Activated gamma-delta T cell treated with Interleukin-2 at 50 U/mL for 16 hours (primary cell): Measurements from ENCODE around the gene CLCNKA.
"Not testable (repeated sequence)": the region's sequence is repeated elsewhere in the genome, so short reads cannot be mapped to it uniquely, and the experiment has no call there.

Experiments used
- DNase-seq: peaks from one replicate; pipeline ENCODE4 v3.0.0-alpha.2; 2020

Gene CLCNKA

DNA sequence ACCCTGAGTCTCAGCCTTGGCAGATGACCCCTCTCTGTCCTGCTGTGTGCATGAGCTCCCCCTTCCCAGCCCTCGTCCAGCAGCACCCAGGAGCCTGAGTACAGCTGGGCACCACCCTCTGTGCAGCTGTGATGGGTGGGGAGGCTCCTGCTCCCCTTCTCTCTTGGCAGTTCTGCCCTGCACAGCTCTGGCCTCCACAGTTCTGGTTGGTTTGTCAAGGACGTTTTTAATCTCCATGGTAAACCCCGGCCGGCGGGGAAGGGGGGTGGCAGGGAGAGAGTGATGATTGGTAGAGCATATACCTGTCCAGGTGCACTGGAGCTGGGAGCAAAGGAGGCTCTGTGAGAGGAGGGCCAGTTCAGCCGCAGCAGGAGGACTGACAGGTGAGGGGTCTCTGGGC, at the start of gene CLCNKA:
CLCNKA (plus strand) TSS at position 356 of the 400 bp plus-strand sequence. CDS start 584 bp downstream, outside the sequence.
- no peak for DNase-seq

DNA sequence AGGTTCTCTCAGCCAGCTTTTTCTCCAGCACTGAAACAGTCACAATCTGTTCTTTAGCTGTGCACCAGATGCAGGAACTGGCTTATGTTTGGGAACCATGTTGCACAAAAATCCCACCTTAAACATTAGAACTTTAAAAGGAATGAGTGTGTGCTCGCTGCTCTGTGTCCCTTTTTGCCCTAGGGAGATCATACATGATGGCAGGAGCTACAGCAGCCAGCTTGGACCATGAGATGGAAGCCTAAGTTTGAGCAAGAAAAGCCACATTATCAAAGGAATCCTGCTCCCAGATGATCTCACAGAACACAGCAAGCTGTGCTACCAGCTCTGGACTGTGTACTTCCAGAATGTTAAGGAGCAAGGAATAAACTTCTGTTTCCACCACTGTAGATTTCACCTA, 49.4 kb upstream of the CLCNKA start:
- DNase-seq: no peak

DNA sequence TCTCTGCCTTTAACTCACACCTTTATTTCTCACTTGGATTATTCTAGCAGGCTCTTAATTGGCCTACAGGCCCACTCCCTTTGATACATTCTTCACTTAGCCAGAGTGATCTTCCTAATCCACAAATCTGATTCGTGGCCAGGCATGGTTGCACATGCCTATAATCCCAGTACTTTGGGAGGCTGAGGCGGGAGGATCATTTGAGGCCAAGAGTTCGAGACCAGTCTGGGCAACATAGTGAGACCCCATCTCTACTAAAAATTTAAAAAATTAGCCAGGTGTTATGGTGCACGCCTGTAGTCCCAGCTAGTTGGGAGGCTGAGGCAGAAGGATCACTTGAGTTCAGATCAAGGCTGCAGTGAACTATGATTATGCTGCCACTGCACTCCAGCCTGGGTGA, 48.1 kb upstream of the CLCNKA start:
- no peak for DNase-seq

DNA sequence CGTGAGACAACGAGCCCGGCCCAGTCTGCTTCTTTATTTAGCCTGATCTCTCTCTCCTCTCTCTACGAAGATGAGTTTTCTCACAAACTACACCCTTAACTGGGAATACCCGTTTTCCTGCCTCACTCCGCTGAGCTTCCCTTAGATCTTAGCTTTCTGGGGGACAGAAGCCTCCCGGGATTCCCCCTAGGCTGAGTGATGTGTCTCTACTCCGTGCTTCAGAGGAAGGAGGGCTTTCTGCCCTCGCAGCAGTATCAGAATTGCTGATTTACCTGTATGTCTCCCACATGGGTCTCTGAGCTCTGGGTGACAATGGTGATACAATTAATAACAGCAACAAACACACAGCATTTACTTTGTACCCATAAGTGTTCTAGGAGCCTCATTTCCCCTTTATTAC, 47.0 kb upstream of the CLCNKA start:
- no peak for DNase-seq

DNA sequence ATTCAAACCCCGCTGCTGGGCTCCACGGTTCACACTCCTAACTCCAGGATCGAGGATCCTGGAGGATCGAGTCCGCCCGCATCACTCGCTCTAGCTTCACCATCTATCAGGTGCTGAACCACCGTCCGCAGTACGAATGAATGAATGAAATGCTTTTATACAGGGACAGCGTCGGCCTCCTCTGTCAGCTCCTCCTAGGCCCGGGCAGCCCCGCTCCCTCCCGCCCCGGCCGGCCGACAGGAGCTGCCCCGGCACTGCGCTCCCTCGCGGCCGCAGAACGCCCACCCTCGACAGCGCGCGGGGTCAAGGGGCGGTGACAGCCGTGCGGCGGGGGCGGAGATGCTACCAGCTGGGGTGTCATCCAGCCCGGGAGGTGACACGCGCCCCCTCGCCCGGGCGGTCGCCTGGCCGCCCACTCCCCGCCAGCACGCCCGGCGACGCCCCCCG, 46.5 kb upstream of the CLCNKA start:
- DNase-seq: peak; percentile 62

DNA sequence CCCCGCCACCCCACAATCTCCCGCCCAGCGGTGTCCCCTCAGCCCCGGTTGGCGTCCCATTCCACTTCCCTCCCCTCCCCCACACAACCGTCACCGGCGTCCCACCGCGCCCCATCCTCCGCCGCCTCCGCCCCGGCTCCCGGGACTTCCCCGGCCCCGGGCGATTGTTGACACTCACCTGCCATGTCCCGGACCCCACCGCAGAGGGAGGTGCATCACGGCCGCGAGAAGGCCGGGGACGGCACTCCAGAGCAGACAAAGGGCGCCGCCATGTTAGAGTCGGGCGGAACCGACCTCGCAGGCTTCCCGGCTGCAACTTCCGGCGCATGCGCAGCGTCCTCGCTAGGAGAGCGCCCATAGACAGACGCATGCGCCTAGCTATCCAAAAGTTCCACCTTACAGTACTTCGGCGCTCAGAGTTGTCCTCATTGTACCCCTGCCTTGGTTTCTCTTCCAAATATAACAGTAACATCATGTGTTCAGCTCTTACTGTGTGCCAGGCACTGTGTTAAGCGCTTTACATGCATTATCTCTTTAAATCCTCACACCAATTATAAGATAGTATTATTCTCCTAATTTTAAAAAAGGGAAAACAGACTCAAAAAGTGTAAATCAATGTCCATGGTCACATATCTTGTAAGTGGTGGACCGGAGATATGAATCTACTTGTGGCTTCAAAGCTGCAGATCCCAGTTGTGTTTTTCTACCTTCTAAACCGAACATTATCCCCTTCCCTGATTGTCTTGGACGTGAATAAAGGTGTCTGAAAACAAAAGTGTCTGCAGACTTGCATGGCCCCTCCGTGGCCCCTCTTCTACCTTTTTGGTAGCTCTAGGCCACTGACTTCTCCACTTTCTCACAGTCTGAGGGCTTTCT, 45.8 kb upstream of the CLCNKA start, which contains the start of gene ZBTB17:
ZBTB17 (minus strand) TSS at position 297 of the 876 bp plus-strand sequence. CDS start 27,606 bp downstream, outside the sequence.
- peak; percentile 94 for DNase-seq

DNA sequence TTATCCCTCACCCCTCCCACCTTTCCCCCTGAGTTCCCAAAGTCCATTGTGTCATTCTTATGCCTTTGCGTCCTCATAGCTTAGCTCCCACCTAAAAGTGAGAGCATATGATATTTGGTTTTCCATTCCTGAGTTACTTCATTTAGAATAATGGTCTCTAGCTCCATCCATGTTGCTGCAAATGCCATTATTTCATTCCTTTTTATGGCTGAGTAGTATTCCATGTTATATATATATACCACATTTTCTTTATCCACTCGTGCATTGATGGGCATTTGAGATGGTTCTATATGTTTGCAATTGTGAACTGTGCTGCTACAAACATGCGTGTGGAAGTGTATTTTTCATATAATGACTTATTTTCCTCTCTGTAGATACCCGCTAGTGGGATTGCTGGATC, 43.9 kb upstream of the CLCNKA start:
- not testable (repeated sequence) for DNase-seq

DNA sequence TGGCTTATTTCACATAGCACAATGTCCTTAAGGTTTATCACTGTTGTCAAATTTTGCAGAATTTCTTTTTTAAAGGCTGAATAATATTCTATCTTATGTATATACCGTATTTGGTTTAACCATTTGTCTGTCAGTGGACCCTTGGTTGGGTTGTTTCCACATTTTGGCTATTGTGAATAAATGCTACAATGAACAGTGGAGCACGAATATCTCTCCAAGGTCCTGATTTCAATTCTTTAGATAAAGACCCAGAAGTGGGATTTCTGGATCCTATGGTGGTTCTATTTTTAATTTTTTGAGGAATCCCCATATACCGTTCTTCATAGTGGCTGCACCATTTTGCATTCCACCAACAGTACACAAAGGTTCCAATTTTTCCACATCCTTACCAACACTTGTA, 40.2 kb upstream of the CLCNKA start:
- DNase-seq: no peak

DNA sequence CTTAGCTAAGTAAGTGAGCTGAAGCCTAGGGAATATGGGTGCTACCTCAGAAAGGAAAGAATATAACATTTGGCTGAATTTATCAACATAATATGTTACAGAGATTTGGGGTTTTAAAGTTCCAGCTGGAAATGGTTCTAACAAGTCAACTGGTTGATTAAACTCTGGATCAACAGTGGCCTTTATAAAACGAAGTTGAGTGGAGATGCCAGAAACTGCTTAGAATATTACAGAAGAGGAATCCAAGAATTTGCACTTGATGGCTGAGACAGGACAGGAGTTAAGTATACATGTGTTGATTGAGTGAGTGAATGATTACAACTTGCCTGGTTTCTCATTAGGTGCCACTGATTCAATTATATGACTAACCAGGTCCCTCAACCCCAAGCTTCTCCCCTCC, 38.6 kb upstream of the CLCNKA start:
- DNase-seq: no peak

DNA sequence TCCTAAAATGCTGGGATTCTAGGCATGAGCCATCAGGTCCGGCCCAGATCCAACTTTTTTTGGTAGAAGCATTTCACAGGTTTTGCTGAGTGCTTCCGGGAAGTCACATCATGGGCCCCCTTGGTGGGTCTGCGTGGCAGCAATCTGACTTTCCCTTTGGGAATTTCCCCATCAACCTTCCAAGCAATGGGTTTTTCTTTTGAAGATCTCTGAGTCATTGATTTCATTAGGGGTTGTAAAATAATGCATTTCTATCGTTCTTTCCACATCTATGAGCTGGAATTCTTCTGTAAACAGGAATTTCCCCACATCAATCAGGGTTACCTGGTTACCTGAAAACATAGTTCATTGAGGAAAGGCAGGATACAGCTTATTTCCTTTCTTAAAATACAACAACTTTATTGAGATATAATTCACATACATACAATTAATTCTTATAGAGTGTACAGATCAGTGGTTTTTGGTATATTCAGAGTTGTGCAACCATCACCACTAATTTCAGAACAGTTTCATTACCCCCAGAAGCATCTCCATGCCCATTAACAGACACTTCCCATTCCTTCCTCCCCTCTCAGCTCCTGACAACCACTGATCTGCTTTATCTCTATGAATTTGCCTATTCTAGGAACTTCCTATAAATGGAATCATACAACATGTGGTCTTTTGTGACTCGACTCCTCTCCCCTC, 36.1 kb upstream of the CLCNKA start:
- no peak for DNase-seq

DNA sequence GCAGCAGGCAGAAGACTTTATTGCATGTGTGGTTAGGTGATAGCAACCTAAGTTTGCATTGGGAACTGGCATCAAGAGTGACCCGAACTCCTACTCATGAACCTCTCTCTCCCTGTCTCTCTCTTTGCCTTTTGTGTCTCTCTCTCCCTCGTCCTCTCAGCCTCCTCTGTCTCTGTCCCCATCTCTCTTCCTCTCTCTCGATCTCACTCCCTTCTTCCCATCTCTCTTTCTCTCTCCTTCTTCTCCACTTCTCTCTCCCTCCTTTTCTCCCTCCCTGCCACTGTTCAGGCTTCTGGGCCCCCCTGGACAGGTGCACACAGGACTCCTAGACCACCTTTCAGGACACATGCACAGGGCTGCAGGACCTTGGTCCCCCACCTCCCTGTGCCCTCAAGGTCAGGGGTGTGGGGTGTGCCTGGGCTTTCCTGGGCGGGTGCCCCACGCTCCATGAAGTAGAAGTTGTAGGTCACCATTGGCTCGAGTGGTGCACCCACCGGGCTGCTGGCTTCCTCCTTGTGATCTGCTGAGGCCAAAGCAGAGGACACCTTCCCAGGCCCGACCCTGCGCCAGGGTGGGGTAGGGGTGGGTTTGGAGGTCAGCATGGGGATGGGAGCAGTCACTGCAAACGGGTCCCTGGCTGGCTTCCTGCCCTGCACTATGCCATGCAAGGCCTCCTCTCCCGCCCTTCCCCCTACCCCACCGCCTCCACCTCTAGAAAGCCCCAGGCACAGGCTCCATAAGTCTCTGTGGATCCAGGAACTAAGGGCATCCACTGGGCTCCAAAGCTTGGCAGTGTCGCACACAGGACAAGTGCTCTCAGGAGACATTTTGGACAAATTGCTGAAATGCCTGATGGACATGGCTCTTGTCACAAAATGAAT, 32.7 kb upstream of the CLCNKA start:
- no peak for DNase-seq

DNA sequence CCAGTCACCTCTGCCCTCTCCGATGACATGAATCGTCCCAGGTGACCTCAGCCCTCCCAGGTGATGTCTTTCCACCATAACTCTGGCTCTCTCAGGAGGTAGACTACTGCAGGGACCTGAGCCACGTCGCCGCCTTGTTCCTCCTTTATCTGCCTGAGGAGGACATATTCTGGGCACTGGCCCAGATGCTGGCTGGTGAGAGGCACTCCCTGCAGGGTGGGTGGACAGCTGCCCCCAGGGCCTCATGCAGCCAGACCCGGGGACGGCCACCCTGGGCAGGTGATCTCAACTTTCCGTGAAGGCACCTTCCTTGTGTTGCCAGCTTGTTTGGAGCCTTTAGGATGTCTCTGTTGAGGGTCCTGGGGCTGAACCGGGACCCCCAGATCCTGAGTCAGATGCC, 32.1 kb upstream of the CLCNKA start:
- DNase-seq: no peak

DNA sequence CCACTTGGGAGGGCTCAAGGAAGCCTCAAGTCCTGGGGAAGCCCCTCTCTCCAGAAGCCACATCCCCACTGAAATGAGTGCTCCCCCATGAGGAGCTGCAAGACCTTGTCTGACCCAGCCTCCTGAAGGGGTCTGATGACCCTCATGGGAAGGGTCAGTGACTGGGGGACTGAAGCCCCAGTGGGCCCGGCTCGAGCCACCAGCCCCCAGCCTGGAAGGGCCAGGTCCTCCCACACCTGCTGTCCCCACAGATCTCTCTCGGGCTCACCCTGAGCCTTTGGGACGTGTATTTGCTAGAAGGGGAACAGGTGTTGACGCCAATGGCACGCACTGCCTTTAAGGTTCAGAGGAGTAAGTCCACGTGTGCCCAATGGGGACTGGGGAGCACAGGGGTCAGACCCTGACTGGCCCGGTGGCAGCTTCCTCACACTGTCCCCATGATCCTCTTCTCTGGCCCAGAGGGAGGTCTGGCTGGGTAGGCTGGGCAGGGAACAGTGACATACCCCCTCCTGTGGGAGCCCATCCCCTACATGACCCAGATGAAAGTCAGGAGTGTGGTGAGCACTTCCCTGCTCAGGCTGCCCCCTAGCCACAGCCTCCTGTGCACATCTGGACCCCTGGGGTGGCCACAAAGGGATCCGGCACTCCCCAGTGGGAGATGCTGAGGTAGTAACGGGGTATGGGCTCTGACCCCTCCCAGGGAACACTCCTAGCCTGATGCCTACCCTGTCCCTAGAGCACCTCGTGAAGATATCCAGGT, 30.2 kb upstream of the CLCNKA start:
- no peak for DNase-seq

DNA sequence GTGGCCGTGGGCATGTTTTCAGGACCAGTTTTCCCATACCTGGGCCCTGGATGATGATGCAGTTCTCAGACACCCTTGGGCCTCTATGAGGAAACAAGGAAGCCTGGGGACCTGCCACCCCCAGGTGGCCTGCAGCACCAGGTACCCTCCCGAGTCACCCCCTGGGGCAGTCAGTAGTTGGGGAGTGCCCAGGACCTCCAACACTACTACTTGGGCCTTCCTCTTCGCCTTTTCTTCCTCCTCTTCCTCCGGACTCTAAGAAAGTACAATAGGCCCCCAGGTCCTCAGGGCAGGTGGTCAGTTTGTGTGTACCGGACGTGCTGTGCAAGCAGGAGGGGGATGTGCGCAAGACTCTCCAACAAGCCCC, 29.7 kb upstream of the CLCNKA start:
- no peak for DNase-seq

DNA sequence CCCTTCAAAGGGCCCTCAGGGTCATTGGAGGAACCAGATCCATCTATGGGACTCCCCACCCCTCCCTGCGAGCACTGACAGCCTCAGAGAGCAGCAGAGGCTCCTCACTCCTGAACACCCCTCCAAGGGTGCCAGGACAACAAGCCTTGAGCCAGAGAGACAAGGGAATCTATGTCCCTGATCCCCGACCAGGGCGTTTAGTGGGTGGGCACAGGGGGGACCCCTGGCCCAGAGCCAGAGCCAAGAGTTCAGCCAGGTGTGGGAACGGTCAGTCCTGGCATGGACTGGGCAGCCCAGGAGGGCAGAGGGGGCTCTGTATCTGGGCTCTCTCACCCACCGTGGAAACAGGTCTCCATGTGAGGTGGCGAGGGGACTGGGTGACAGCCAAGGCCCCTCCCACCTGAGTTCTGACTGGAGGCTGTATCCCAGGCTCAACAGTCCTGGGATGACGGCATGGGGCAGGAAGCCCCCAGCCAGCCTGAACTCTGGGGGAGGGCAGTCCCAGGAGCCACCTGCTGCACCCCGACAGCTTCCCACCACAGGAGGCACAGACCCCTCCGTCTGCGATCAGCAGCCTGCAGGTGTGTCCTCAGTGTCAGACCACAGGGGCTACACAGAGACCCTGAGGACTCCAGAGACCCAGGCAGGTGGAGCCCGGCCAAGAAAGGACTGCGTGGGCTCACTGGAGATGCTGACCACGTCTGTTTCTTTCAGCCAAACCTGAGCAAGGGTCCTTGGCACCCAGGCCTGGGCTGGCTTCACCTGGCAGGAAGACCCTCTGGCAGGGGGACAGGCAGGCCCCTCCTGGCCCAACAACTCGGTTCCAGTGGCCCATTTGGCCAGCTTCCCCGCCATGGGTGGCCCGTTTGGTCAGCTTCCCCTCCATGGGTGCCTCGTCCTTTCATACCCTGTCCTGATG, 29.0 kb upstream of the CLCNKA start:
- no peak for DNase-seq

DNA sequence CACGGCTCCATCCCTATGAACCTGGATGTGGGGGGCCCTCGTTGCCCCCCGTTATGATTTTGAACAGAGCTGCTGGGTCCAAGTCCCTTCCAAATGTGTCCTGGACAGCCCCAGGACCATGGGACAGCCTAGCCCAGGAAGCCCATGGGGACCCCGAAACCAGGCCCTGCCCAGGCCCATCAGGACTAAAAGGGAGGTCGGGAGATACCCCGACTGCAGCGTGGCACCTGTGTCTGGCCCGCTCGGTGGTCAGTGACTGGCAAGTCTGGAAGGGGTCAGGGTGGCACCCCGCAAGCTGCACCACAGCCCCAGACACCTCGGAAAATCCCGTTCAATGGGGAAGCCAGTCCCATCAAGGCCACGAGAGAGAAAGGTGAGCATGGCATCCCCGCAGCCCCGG, 28.2 kb upstream of the CLCNKA start:
- no peak for DNase-seq

DNA sequence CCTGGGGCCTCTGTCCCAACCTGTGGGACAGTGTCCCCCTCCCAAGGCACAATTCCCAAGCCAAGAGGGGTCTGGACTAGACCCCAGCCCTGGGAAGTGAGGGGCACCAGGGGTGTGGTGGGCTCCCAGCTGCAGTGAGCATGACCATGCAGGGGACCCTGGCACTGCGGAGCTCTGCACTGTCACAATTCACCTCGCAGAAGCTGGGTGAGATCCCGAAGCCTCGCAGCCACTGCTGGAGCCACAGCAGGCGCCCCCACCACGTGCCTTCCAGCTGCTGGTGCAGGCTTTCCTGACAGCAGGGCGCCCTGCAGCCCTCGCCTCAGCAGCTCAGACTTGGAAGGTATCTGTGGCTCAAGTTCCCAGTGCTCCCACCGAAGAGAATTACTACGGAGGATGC, 27.8 kb upstream of the CLCNKA start:
- no peak for DNase-seq

DNA sequence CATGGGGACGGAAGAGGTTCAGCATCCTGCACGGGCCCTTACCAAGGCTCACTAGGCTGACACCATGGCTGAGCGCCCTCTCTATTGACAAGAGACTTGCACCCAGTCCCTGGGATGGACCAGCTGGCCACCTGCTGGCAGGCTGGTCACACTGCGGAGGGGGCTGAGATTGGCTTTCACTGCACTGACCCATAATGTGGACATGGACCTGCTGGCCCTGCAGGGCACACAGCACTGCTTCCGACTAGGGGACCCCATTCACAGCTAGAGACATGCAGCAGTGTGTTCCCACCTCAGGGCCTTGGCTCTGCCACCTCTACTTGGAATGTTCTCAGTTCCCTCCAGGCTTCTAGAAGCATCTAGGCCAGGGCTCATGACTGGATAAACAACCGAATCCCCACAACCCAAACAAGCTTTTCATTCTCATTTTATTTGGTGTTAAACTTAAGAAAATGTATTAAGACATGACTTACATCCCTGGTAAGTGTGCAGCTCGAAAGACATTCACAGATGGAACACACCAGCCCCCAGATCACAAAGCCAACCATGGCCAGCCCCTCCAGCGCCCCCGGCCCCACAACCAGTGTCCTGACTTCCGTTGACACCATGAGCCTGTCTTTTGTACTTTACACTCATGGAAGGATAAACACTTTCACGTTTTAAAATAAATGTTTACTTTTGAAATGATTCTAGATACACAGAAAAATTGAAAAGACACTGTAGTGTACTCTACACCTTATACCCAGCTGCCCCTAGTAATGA, 27.1 kb upstream of the CLCNKA start:
- DNase-seq: peak; percentile 28

DNA sequence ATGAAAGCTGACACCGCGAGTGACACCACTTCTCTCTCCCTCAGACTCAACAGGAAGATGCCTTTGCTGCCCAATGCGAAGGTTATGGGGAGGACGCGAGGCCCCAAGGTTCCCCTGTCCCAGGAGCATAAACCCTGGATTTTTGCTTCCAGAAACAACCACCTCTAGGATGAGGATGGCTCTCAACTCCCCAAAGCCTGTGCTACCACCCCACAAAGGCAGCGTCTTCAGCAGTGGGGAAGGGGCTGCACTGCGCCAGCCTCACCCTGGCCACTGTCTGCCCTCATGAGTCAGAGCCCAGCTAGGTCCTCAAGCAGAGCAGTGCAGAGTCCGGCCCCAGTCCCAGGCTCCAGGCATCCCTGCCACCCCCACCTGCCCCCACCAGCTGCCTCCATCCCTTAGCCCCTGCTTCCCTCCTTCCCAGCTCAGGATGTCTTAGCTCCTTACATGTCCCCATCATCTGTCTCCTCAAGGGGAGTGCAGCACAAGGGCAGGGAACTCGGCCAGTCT, 24.7 kb upstream of the CLCNKA start:
- DNase-seq: no peak

DNA sequence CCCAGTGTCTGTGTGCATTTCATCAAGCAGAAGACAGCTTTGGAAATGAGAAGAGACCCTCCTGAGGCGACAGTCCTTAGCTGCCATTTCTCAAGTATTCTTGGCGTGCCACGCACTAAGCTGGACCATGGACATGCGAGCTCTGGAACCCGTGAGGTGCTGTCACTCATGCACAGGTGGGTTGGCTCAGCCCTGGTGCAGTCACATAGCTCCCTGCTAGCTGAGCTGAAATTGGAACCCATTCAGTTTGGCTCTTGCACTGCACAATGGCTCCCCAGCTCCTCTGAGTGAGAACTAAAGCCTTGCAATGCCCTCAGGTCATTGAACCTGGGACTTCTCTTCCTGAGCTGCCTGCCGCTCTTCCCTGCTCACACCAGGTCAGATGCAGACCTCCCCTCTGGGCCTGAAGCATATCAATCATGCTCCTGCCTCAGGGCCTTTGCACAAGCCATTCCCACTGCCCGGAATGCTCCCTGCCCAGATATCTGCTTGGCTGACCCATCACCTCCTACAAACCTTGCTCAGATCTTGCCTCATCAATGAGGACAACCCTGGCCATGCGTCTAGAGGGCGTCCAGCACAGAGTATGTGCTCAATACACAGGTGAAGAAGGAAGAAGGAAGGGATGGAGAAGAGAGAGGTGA, 24.1 kb upstream of the CLCNKA start:
- no peak for DNase-seq
